Vagina (tissue), 2 donors: ENCODE data around the gene ARSI.

Experiments
- POLR2AphosphoS5 ChIP-seq, 2 donors: sonication (generic); formaldehyde crosslinking; IDR thresholded peaks; one replicate each; pipeline ENCODE4 v1.9.0; 2017; ENCODE audit warnings: antibody characterized with exemption in 2 of 2, mild to moderate bottlenecking in 2 of 2, low read depth in 1 of 2; ENCODE audit not compliant: insufficient read depth in 1 of 2
- TF ChIP-seq, protein P1 (sequence below), 3 experiments: fragments of 450-650 bp in 2 of 3; fragments of 200-600 bp in 1 of 3; sonication (generic) in 1 of 3; IDR thresholded peaks; one replicate each; pipeline ENCODE4 v1.5.1; 2017 to 2019; ENCODE audit warnings: antibody characterized with exemption in 3 of 3, mild to moderate bottlenecking in 2 of 3, moderate library complexity in 2 of 3

DNA sequence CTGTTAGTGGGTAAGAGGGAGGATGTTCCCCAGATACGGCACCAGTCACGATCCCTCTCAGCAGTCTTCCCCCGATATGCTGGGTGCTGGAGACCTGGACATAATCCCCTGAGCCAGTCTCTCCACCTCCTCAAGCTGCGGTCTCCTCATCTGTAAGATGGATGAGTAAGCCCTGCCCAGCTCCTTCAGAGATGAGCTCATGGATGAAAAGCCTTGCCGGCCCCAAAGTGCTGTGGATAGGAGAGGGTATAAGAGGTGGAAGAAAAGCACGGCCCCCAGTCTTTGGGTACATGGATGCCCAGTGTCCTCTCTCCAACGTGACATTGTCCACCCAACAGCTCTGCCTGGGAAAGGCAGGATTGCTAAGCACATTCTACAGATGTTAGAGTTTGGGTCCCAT, 17.6 kb downstream of the ARSI start:
- TF ChIP-seq, protein P1, sequence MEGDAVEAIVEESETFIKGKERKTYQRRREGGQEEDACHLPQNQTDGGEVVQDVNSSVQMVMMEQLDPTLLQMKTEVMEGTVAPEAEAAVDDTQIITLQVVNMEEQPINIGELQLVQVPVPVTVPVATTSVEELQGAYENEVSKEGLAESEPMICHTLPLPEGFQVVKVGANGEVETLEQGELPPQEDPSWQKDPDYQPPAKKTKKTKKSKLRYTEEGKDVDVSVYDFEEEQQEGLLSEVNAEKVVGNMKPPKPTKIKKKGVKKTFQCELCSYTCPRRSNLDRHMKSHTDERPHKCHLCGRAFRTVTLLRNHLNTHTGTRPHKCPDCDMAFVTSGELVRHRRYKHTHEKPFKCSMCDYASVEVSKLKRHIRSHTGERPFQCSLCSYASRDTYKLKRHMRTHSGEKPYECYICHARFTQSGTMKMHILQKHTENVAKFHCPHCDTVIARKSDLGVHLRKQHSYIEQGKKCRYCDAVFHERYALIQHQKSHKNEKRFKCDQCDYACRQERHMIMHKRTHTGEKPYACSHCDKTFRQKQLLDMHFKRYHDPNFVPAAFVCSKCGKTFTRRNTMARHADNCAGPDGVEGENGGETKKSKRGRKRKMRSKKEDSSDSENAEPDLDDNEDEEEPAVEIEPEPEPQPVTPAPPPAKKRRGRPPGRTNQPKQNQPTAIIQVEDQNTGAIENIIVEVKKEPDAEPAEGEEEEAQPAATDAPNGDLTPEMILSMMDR (IDR thresholded peaks at IDR 0.05), result no peak
- no peak for TF ChIP-seq POLR2AphosphoS5 (IDR thresholded peaks at IDR 0.05; ENCODE audit: insufficient read depth in 1 of 2, low read depth in 1 of 2)
